ENCODE results near the gene PSMD6.

DNA sequence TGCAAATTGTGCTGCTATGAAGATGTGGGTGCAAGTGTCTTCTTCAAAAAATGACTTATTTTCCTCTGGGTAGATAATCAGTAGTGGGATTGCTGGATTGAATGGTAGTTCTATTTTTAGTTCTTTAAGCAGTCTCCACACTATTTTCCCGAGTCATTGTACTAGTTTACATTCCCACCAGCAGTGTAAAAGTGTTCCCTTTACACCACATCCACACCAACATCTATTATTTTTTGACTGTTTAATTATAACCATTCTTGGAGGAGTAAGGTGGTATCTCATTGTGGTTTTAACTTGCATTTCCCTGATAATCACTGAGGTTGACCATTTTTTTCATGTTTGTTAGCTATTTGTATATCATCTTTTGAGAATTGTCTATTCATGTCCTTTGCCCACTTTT is 19.7 kb upstream of the PSMD6 start:
- TF ChIP-seq, protein P1, sequence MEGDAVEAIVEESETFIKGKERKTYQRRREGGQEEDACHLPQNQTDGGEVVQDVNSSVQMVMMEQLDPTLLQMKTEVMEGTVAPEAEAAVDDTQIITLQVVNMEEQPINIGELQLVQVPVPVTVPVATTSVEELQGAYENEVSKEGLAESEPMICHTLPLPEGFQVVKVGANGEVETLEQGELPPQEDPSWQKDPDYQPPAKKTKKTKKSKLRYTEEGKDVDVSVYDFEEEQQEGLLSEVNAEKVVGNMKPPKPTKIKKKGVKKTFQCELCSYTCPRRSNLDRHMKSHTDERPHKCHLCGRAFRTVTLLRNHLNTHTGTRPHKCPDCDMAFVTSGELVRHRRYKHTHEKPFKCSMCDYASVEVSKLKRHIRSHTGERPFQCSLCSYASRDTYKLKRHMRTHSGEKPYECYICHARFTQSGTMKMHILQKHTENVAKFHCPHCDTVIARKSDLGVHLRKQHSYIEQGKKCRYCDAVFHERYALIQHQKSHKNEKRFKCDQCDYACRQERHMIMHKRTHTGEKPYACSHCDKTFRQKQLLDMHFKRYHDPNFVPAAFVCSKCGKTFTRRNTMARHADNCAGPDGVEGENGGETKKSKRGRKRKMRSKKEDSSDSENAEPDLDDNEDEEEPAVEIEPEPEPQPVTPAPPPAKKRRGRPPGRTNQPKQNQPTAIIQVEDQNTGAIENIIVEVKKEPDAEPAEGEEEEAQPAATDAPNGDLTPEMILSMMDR (IDR thresholded peaks at IDR 0.05) = no peak
- TF ChIP-seq ZFX (IDR thresholded peaks at IDR 0.05; ENCODE audit: borderline replicate concordance) = no peak

All from 22Rv1 (cell line).